ENCODE measurements around the gene PTGIR. TPM values are rescaled to one million over a fixed set of nuclear protein-coding genes. Genes with fewer than 3 reads are reported as not detected.

PTGIR gene
- total and polyA plus RNA-seq, 10 of the 15 experiments (the other 5 are each of a cell fraction or from before 2014, with no cell fraction given) = 0.34 to 29.1 (median 9.9) TPM

DNA sequence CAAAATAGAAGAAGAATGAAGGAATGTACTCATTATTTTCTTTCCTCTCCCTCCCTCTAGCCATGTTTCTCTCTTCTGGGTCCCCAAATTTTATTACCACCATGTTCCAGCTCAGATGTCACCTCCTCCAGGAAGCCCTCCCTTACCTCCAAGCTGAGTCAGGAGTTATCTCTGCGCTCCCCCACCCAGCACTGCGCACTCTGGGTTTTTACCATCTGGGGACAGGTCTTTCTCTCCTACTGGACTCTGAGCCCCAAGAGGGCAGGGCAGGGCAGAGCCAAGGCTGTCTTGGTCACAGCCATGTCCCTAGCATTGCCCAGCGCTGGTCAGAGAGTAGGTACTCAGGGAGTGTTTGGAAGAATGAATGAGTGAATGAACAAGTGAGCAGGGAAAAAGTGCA, 8.2 kb upstream of the PTGIR start:
- peaks cover 0 to 3% of the 10 kb centered on the region in 2 experiments; a peak in 1 of 4 replicates for H3K27me3 ChIP-seq (replicated peaks in 1 of 2; ENCODE audit: control insufficient read depth in 2 of 2, insufficient read depth in 2 of 2, low read length in 1 of 2)
- ChIA-PET SMC1A (ENCODE audit: uncharacterized antibody, unreplicated experiment) (interaction anchor here (0.6 to 2.5 kb wide), 5 partner anchors 9 to 32 kb away, joined by 3 to 7 read pairs (median 4); partner anchors contain the start of gene PTGIR), CTCF (interaction anchor here (1.0 to 12.1 kb wide), 5 partner anchors 8 to 104 kb away, joined by 3 to 150 read pairs (median 6); partner anchors contain the start of genes DACT3 and PTGIR), POLR2A (interaction anchor here (0.5 to 0.6 kb wide), 3 partner anchors 33 to 747 kb away, joined by 3 to 4 read pairs (median 3); partner anchors contain the start of gene IRF2BP1), RAD21 (ENCODE audit: unreplicated experiment) (interaction anchor here (1.1 to 1.8 kb wide), 3 partner anchors 16 to 28 kb away, joined by 3 to 9 read pairs (median 4); partner anchors contain the start of gene DACT3)
- no peak overlapping the region for H3K4me3 ChIP-seq
- H3K36me3 ChIP-seq (ENCODE audit: control insufficient read depth in 2 of 2, insufficient read depth in 2 of 2, low read length in 1 of 2) = no peaks in the 10 kb centered on the region
- in situ Hi-C loops (cut with MboI) = no loop called here
- no peak overlapping the region for H3K4me2 ChIP-seq (ENCODE audit: control insufficient read depth, insufficient read depth)
- no peaks in the 10 kb centered on the region for H3K79me2 ChIP-seq (ENCODE audit: control insufficient read depth, insufficient read depth, low read length)
- intact Hi-C loops (cut with micrococcal nuclease; ENCODE audit: unreplicated experiment) = no loop called here
- peaks cover 14% of the 10 kb centered on the region for H3K4me1 ChIP-seq (ENCODE audit: control insufficient read depth, insufficient read depth, low read length)
- FAIRE-seq (no peak), ATAC-seq (no peak), DNase-seq (ENCODE audit: low read depth, low spot score) (no peak)
- H4K20me1 ChIP-seq (ENCODE audit: control insufficient read depth, insufficient read depth) = no peaks in the 10 kb centered on the region
- no TSS peak for BruUV-seq (replicated peaks)
- no peak overlapping the region for H3K27ac ChIP-seq (ENCODE audit: control insufficient read depth, insufficient read depth)
- no peak overlapping the region for H2AFZ ChIP-seq (ENCODE audit: control insufficient read depth, low read depth, low read length)
- H3K9ac ChIP-seq (ENCODE audit: control insufficient read depth, insufficient read depth, low read length) = no peak overlapping the region
- 64% methylated on average over 3 of the region's 3 CpGs for WGBS (ENCODE audit: insufficient coverage, insufficient replicate concordance, low lambda C conversion rate, missing lambda C conversion rate)
- H3K9me3 ChIP-seq (replicated peaks; ENCODE audit: control insufficient read depth, insufficient read depth, low read length) = no peaks in the 10 kb centered on the region; the same call in 2 of the 3 replicates
- TF ChIP-seq SIX5 (IDR thresholded peaks at IDR 0.05; ENCODE audit: low read depth, low read length, severe bottlenecking) (no peak), FOXM1 (IDR thresholded peaks at IDR 0.05; ENCODE audit: low read depth, low read length) (no peak), MYB (IDR thresholded peaks at IDR 0.05; ENCODE audit: borderline replicate concordance, low read depth, low read length) (no peak), MTA3 (IDR thresholded peaks at IDR 0.05; ENCODE audit: borderline replicate concordance, low read length) (no peak), ASH2L (IDR thresholded peaks at IDR 0.05; ENCODE audit: borderline replicate concordance, low read depth) (no peak), PAX5 (IDR thresholded peaks at IDR 0.05; ENCODE audit: borderline replicate concordance, low read depth, low read length) (no peak), ZNF622 (IDR thresholded peaks at IDR 0.05) (no peak), MTA2 (IDR thresholded peaks at IDR 0.05; ENCODE audit: low read depth) (no peak), NR2C1 (IDR thresholded peaks at IDR 0.05) (no peak), NR2F1 (conservative IDR thresholded peaks at IDR 0.05) (no peak), CHD1 (IDR thresholded peaks at IDR 0.05; ENCODE audit: low read depth, low read length) (no peak), STAT3 (IDR thresholded peaks at IDR 0.05; ENCODE audit: low read depth, low read length) (no peak), IKZF2 (IDR thresholded peaks at IDR 0.05) (no peak), ETV6 (conservative IDR thresholded peaks at IDR 0.05 in 1 of 2, IDR thresholded peaks at IDR 0.05 in 1 of 2; ENCODE audit: borderline replicate concordance in 1 of 2, low read depth in 1 of 2) (no peak), TCF7 (IDR thresholded peaks at IDR 0.05; ENCODE audit: borderline replicate concordance) (no peak), CREB1 (IDR thresholded peaks at IDR 0.05; ENCODE audit: low read depth) (no peak)
- TF ChIP-seq, protein P1, sequence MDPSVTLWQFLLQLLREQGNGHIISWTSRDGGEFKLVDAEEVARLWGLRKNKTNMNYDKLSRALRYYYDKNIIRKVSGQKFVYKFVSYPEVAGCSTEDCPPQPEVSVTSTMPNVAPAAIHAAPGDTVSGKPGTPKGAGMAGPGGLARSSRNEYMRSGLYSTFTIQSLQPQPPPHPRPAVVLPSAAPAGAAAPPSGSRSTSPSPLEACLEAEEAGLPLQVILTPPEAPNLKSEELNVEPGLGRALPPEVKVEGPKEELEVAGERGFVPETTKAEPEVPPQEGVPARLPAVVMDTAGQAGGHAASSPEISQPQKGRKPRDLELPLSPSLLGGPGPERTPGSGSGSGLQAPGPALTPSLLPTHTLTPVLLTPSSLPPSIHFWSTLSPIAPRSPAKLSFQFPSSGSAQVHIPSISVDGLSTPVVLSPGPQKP (IDR thresholded peaks at IDR 0.05; ENCODE audit: low read depth, low read length) = no peak
- TF ChIP-seq, protein P2, sequence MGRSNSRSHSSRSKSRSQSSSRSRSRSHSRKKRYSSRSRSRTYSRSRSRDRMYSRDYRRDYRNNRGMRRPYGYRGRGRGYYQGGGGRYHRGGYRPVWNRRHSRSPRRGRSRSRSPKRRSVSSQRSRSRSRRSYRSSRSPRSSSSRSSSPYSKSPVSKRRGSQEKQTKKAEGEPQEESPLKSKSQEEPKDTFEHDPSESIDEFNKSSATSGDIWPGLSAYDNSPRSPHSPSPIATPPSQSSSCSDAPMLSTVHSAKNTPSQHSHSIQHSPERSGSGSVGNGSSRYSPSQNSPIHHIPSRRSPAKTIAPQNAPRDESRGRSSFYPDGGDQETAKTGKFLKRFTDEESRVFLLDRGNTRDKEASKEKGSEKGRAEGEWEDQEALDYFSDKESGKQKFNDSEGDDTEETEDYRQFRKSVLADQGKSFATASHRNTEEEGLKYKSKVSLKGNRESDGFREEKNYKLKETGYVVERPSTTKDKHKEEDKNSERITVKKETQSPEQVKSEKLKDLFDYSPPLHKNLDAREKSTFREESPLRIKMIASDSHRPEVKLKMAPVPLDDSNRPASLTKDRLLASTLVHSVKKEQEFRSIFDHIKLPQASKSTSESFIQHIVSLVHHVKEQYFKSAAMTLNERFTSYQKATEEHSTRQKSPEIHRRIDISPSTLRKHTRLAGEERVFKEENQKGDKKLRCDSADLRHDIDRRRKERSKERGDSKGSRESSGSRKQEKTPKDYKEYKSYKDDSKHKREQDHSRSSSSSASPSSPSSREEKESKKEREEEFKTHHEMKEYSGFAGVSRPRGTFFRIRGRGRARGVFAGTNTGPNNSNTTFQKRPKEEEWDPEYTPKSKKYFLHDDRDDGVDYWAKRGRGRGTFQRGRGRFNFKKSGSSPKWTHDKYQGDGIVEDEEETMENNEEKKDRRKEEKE (IDR thresholded peaks at IDR 0.05) = no peak

All from GM12878 (cell line).